ENCODE results near the gene TIMM13.
"Not testable (repeated sequence)": the region's sequence is repeated elsewhere in the genome, so short reads cannot be mapped to it uniquely, and the experiment has no call there.

The TIMM13 gene

GRCh38 chr19:2427429-2428320 is at the start of gene TIMM13:
TIMM13 (minus strand) TSS chr19:2427586; CDS start chr19:2427533, 53 bp downstream.
- peak; percentile 93 for DNase-seq

GRCh38 chr19:2476451-2477140 is 49.2 kb upstream of the TIMM13 start:
- DNase-seq: peak; percentile 62

GRCh38 chr19:2475702-2476450 is 48.5 kb upstream of the TIMM13 start, which contains the start of gene GADD45B:
GADD45B (plus strand) TSS chr19:2476127; CDS start chr19:2476359, 232 bp downstream.
- DNase-seq: peak; percentile 98

- DNase-seq: peak; percentile 58
Measured at GRCh38 chr19:2475018-2475701, 47.8 kb upstream of the TIMM13 start.

DNA sequence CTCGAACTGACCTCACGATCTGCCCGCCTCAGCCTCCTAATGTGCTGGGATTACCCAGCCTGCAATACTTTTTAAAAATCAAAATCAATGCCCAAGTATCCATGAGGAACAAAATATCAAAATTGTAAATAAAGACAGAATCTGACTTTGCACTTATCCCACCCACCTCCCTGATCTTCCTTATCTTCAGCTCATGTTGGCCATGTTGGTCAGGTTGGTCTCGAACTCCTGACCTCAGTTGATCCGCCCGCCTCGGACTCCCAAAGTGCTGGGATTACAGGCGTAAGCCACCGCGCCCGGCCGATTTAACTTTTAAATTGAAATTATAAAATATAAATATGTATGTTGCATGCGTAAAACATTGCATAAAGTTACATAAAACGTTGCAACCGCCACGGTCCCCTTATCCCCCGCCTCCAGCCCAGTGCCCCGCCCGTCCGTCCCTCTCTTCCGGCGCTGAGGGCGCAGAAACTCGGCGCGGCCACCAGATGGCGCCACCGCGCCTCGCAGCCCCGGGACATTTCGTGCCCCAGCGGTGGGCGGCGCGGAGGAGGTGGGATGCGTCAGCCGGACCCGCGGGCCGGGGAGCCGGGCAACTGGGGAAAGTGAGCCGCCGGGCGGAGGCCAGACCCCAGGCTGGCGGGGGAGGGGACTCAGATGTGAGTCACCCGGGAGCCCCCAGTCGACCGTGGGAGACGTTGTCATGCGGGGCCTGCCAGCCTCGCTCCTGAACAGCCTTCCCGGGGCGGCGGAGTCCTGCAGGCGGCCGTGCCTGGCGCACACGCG is 47.0 kb upstream of the TIMM13 start:
- DNase-seq: peak; percentile 85

- DNase-seq: not testable (repeated sequence)
Measured at GRCh38 chr19:2469915-2470200, 42.5 kb upstream of the TIMM13 start.

DNA sequence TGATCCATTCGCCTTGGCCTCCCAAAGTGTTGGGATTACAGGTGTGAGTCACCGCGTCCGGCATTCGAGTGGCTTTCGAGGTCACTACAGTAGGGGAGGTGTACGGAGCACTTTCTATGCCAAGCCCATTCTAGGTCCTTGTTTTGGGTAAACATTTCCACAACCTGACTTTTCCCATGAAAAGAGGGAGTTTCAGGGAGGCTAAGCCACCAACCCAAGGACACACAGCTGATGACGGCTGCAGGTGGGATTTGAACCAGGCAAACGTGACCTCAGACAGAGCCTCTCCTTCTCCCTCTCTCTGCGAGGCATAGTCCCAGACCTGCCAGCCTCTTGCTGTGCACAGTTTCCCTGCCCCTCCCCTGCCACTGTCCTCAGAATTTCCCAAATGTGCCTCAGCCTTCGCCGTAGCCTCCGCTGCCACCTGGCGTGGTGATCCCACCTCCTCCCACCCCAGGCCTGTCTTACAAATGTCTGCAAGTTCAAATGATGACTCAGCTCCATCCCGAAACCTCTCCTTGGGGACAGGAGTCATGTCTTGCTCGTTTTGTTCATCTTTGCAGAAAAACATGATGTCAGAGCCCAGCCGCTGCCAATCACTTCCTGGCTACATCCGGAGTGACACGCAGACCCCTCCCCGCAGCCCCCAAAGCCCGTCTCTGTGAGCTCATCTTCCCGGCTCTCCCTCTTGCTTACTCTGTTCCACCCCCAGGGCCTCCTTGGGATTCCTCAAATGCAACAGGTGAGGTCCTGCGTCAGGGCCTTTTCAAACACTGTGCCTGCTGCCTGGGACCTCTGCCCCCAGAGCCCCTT is 41.9 kb upstream of the TIMM13 start:
- DNase-seq: no peak

- no peak for DNase-seq
Measured at GRCh38 chr19:2468596-2468995, 41.2 kb upstream of the TIMM13 start.

- DNase-seq: no peak
Measured at GRCh38 chr19:2464389-2464788, 37.0 kb upstream of the TIMM13 start.

GRCh38 chr19:2463694-2464093 is 36.3 kb upstream of the TIMM13 start:
- not testable (repeated sequence) for DNase-seq

GRCh38 chr19:2462635-2463421 is 35.4 kb upstream of the TIMM13 start:
- DNase-seq: no peak

- DNase-seq: peak; percentile 35
Measured at GRCh38 chr19:2461751-2462634, 34.6 kb upstream of the TIMM13 start.

- DNase-seq: no peak
Measured at GRCh38 chr19:2460245-2460644, 32.9 kb upstream of the TIMM13 start.

DNA sequence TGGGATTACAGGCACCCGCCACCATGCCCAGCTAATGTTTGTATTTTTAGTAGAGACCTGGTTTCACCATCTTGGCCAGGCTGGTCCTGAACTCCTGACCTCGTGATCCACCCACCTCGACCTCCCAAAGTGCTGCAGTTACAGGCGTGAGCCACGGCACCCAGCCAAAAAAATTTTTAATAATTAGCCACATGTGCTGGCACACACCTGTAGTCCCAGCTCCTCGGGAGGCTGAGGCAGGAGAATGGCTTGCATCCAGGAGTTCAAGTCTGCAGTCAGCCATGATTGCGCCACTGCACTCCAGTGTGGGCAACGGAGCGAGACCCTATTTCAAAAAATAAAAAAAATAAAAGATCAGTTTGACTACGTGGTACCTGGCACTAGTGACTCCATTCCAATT is 31.4 kb upstream of the TIMM13 start:
- not testable (repeated sequence) for DNase-seq

- DNase-seq: no peak
Measured at GRCh38 chr19:2458054-2458453, 30.7 kb upstream of the TIMM13 start.

DNA sequence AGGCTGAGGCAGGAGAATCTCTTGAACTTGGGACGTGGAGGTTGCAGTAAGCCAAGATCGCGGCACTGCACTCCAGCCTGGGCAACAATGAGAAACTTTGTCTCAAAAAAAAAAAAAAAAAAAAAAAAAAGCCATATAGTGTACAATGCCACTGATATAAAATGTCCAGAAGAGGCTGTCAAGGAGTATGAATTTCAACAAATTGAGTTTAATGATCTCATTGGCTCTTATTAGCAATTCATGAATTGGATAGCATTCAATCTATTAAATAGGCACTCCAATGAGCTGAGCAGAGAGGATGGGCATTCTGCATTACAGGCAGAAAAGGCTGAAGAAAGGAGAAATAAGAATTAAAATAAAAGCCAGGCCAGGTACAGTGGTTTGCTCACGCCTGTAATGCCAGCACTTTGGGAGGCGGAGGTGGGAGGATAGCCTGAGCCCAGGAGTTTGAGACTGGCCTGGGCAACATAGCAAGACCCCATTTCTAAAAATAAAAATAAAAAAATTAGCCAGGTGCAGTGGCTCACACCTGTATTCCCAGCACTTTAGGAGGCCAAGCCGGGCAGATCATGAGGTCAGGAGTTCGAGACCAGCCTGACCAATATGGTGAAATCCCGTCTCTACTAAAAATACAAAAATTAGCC is 30.1 kb upstream of the TIMM13 start:
- DNase-seq: no peak

GRCh38 chr19:2455851-2456570 is 28.6 kb upstream of the TIMM13 start:
- DNase-seq: peak; percentile 46
